ENCODE data around the gene NANOS3.

DNA sequence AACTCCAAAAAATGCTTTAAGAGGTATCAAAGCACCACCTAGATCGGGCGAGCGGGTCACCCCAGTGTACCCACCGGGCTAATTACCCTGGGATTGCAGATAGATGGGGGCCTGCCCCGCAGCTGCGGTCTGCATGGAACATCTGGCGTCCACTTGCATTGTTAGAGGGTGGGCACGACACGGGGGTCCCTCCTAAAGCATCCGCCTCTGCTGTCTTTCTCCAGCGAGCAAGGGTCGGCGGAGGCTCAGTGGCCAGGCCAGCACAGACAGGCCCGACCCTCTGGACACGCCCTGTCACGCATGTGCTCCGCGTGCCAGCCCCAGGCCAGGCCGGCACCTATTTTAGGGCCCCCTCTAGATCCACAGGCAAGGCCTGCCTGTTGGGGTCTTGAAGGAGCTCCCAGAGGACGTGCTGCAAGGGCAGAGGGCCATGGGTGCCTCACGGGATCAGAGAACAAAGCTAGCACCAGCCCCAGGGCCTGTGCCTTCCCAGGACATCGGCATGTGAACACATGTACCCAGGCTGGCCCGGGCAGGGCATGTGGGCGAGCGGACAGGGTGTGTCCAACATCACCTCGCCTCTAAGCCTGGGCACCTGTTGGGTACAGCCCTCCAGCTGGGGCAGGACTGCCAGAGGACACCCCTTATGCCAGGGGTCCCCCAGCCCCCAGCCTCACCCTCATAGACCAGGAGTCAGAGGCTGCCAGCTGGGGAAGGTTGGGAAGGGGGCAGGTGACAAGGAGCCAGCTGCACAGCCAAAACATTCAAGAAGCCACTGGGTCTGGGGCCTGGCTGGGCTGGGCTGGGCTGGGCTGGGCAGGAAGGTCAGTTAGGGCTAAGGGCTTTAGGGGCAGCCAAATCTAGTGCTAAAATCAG lies 35.6 kb upstream of the NANOS3 start:
- TF ChIP-seq L3MBTL2 (conservative IDR thresholded peaks at IDR 0.05) (no peak), TARDBP (IDR thresholded peaks at IDR 0.05) (no peak), BHLHE40 (IDR thresholded peaks at IDR 0.05; ENCODE audit: borderline replicate concordance) (no peak)

All from HEK293T (cell line).